Hematopoietic multipotent progenitor cell treated with erythropoietin and hydrocortisone succinate and interleukin-3 and kit ligand, for 17 days (in vitro differentiated cells): ENCODE measurements around the gene PNMA5.
A peak's percentile ranks its signal among the peaks of the same experiment; 100 is the strongest.
"Not testable (repeated sequence)": the region's sequence is repeated elsewhere in the genome, so short reads cannot be mapped to it uniquely, and the experiment has no call there.

Source experiments
- DNase-seq: peaks from one replicate; pipeline ENCODE4 v3.0.0-alpha.2; 2015; ENCODE audit warnings: low spot score

PNMA5 gene

GRCh38 chrX:152993933-152994332 is at the start of gene PNMA5:
TSS of gene PNMA5 (minus strand) at chrX:152994116. CDS start at chrX:152991598, 2,518 bp downstream.
- DNase-seq = no peak

GRCh38 chrX:153032397-153033118 is 38.6 kb upstream of the PNMA5 start:
- DNase-seq = peak; percentile 33

- no peak for DNase-seq
Observed at GRCh38 chrX:153030801-153031200, 36.9 kb upstream of the PNMA5 start.

- no peak for DNase-seq
Observed at GRCh38 chrX:153029875-153030274, 36.0 kb upstream of the PNMA5 start.

- no peak for DNase-seq
Observed at GRCh38 chrX:153029162-153029561, 35.2 kb upstream of the PNMA5 start.

- not testable (repeated sequence) for DNase-seq
Observed at GRCh38 chrX:153028487-153028886, 34.6 kb upstream of the PNMA5 start.

GRCh38 chrX:153026501-153026900 is 32.6 kb upstream of the PNMA5 start:
- DNase-seq = not testable (repeated sequence)

GRCh38 chrX:153019166-153019565 is 25.2 kb upstream of the PNMA5 start:
- no peak for DNase-seq

- not testable (repeated sequence) for DNase-seq
Observed at GRCh38 chrX:153017174-153017573, 23.3 kb upstream of the PNMA5 start.

GRCh38 chrX:153004780-153005179 is 10.9 kb upstream of the PNMA5 start:
- DNase-seq = no peak

- no peak for DNase-seq
Observed at GRCh38 chrX:153003981-153004380, 10.1 kb upstream of the PNMA5 start.

GRCh38 chrX:153002182-153002581 is 8.3 kb upstream of the PNMA5 start:
- not testable (repeated sequence) for DNase-seq

GRCh38 chrX:152997337-152997736 is 3.4 kb upstream of the PNMA5 start:
- DNase-seq = no peak

- no peak for DNase-seq
Observed at GRCh38 chrX:152992115-152992514, 1.8 kb downstream of the PNMA5 start.

- DNase-seq = no peak
Observed at GRCh38 chrX:152991123-152991522, 2.8 kb downstream of the PNMA5 start.

GRCh38 chrX:152989292-152989658 is 4.6 kb downstream of the PNMA5 start:
- no peak for DNase-seq

- no peak for DNase-seq
Observed at GRCh38 chrX:152988536-152989291, 5.2 kb downstream of the PNMA5 start.

- DNase-seq = no peak
Observed at GRCh38 chrX:152987801-152988200, 6.1 kb downstream of the PNMA5 start.

- DNase-seq = not testable (repeated sequence)
Observed at GRCh38 chrX:152987156-152987555, 6.8 kb downstream of the PNMA5 start.

- DNase-seq = not testable (repeated sequence)
Observed at GRCh38 chrX:152985383-152985782, 8.5 kb downstream of the PNMA5 start.

GRCh38 chrX:152968193-152968592 is 25.7 kb downstream of the PNMA5 start:
- DNase-seq = no peak

GRCh38 chrX:152960115-152960514 is 33.8 kb downstream of the PNMA5 start:
- DNase-seq = no peak

- no peak for DNase-seq
Observed at GRCh38 chrX:152959626-152960025, 34.3 kb downstream of the PNMA5 start.
